GM12892 (cell line): ENCODE results near the gene FBXO10.
A peak's percentile ranks its signal among the peaks of the same experiment; 100 is the strongest.

ENCODE experiments used
- DNase-seq: peaks from one replicate; pipeline ENCODE4 v3.0.0; 2011; ENCODE audit not compliant: insufficient read length
- FAIRE-seq: peaks from 2 replicates; lab custom pipeline; 2011; peaks lifted over from hg19 to GRCh38; lab: Jason Lieb, UNC
- POLR2A ChIP-seq: IDR thresholded peaks from 2 replicates; pipeline ENCODE4 v1.6.1; 2011; ENCODE audit warnings: low read depth, low read length, control low read depth
- POLR2AphosphoS5 ChIP-seq: IDR thresholded peaks from 2 replicates; pipeline ENCODE4 v1.6.1; 2011; ENCODE audit warnings: low read depth, low read length, control low read depth
- TAF1 ChIP-seq: IDR thresholded peaks from 2 replicates; pipeline ENCODE4 v1.6.1; 2011; ENCODE audit warnings: low read depth, mild to moderate bottlenecking, control low read depth, low read length, borderline replicate concordance

The FBXO10 gene

GRCh38 chr9:37547328-37547878 is 28.8 kb downstream of the FBXO10 start:
- DNase-seq (no peak), FAIRE-seq (no peak)
- TF ChIP-seq POLR2AphosphoS5 (no peak), TAF1 (no peak), POLR2A (no peak)

GRCh38 chr9:37543468-37543867 is 32.7 kb downstream of the FBXO10 start:
- no peak for FAIRE-seq
- no peak for DNase-seq
- TF ChIP-seq TAF1 (no peak), POLR2AphosphoS5 (no peak), POLR2A (no peak)

DNA sequence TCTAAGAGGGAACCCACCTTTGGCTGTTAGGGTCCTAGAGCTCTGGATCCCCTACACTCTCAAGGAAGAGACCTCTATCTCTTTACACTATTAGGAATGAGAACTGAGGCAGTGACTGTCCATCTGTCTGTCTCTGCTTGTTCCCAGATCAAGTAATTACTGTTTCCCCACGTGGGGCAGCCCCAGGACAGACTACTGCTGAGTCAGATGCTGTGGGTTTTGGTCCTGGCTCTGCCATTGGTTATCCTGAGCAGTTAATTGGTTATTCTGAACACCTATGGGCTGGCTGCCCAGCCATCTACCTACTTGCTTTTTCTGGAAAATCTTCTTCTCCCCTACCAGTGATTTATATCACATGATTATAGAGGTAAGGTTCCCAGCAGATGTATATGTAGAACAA is 33.3 kb downstream of the FBXO10 start:
- FAIRE-seq (no peak), DNase-seq (no peak)
- TF ChIP-seq TAF1: no peak
- TF ChIP-seq POLR2AphosphoS5: no peak
- TF ChIP-seq POLR2A: no peak

- no peak for FAIRE-seq
- DNase-seq: no peak
- no peak for TF ChIP-seq TAF1
- TF ChIP-seq POLR2AphosphoS5: no peak
- no peak for TF ChIP-seq POLR2A
Observed at GRCh38 chr9:37542488-37542887, 33.7 kb downstream of the FBXO10 start.

GRCh38 chr9:37541465-37541864 is 34.7 kb downstream of the FBXO10 start:
- FAIRE-seq: no peak
- no peak for TF ChIP-seq TAF1
- TF ChIP-seq POLR2AphosphoS5: no peak
- DNase-seq: no peak

DNA sequence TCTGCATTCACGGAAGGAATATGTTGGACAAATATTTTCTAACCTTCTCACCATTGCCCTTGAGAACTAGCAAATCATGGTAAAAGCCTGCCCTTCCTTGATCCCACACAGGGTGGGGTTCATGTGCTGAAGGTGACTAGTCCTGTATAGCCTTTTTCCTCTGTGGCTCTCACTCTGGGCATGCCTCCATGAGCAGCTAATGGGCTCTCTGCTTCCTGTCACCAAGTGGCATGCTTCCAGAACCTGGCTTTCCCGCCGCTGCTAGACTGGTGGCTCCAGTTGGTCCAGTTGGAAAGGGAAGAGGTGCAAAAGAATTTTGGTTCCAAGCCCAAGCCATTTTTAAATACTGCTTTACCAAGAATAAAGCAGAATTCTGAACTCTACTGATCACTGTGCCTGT is 35.5 kb downstream of the FBXO10 start:
- no peak for DNase-seq
- FAIRE-seq: no peak
- TF ChIP-seq POLR2A: no peak
- no peak for TF ChIP-seq TAF1
- no peak for TF ChIP-seq POLR2AphosphoS5

DNA sequence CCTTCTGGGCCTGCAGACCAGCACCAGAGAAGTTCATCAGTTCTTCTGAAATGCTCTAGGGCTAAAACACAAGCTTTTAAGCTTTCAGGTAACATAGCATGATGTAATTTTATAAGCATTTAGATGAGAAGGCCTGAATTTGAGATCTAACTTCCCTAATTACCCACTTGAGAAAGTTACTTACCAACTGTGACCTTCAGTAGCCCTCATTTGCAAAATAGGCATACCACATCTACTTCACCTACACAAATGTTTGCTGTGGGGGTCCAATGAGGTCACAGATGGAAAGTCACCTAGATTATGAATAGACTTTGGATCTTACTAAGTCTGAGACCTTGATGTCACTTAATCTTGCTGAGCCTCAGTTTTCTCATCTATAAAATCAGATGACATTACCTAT is 36.5 kb downstream of the FBXO10 start:
- no peak for FAIRE-seq
- TF ChIP-seq TAF1 (no peak), POLR2A (no peak), POLR2AphosphoS5 (no peak)
- no peak for DNase-seq

DNA sequence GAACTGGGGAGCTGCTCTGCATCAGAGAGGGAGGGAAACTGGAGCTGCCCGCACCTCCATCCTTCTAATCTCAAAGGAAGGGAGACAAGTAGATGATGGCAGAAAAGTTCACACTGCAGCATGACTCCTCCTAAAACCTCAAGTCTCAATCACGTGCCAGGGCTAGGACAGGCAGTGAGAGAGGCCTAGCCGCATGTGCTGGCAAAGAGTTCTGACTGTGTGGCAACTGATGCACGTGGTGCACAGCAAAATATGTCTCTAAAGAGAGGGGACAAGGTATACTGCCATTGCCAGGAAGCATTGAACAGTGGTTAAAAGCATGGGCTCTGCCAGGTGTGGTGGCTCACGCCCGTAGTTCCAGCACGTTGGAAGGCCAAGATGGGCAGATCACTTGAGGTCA is 38.1 kb downstream of the FBXO10 start:
- TF ChIP-seq POLR2A (no peak), POLR2AphosphoS5 (no peak), TAF1 (no peak)
- FAIRE-seq (no peak), DNase-seq (no peak)

DNA sequence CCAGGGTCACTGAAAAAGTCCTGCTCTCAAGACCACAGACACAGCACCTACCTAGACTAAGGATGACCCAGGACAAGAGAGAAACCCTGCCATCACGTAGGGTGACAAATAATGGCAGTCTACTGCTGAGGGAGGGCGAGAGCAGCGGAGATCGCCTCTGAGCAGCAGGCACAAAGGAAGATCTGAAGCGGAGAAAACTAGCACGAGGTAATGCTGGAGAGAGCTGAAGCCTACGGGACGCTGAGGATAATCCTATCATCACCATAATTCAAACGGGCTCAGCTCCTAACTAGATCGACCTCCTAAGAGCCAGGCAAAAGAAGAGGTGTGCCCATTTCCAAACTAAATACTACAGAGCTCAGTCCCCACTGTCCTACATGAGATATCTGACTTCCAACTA is 41.3 kb downstream of the FBXO10 start:
- TF ChIP-seq TAF1 (no peak), POLR2AphosphoS5 (no peak), POLR2A (no peak)
- DNase-seq: no peak
- FAIRE-seq: no peak

DNA sequence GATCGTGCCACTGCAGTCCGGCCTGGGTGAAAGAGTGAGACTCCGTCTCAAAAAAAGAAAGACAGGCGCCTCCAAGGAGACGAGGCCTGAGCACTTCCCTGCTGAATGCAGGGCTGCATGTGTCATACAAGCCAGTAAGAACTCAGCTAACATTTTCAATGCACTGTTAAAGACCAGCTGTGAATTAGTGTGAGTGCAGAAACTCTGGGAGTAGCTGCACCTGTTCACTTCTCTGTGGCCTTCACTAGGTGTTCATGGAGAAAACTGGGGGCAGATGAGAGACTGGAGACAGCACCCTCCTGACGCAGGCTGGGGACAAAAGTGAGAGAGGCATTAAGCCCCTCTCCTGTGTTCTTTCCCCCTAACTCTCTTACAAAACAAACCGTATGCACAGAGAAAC is 41.8 kb downstream of the FBXO10 start:
- no peak for FAIRE-seq
- no peak for DNase-seq
- TF ChIP-seq TAF1: no peak
- TF ChIP-seq POLR2AphosphoS5: no peak
- no peak for TF ChIP-seq POLR2A

DNA sequence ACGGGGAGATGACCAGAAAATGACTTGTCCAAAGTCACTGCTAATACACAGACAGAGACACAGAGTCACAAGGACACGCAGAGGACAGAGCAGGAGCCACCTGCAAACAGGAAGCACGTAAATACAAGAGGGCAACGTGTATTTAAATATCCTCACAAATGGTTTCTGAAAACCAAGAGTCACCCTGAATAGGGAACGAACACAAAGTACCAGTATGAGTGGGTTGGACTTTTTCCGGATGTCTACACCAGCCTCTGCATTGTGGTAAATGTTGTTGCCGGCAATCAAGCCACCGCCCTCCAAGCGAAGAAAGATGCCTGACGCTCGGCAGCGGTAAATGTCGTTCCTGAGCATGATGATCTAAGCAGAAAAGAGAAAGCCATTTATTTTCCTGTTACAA is 44.5 kb downstream of the FBXO10 start:
- DNase-seq (peak; percentile 43), FAIRE-seq (peak; percentile 98)
- TF ChIP-seq TAF1 (no peak), POLR2A (no peak), POLR2AphosphoS5 (0 out of 2 replicates have a peak, but pooled peaks have one; percentile 19)

GRCh38 chr9:37528652-37529471 is 47.3 kb downstream of the FBXO10 start:
- peak; percentile 94 for FAIRE-seq
- DNase-seq: peak; percentile 59
- TF ChIP-seq TAF1 (no peak), POLR2AphosphoS5 (no peak), POLR2A (0 out of 2 replicates have a peak, but pooled peaks have one; percentile 26)

GRCh38 chr9:37523916-37524315 is 52.3 kb downstream of the FBXO10 start:
- FAIRE-seq: no peak
- TF ChIP-seq POLR2A (no peak), TAF1 (no peak), POLR2AphosphoS5 (no peak)
- DNase-seq: no peak

GRCh38 chr9:37522971-37523370 is 53.2 kb downstream of the FBXO10 start:
- DNase-seq (no peak), FAIRE-seq (no peak)
- no peak for TF ChIP-seq TAF1
- no peak for TF ChIP-seq POLR2AphosphoS5
- TF ChIP-seq POLR2A: no peak
